B cell (primary cell): ENCODE results near the gene HOMER3. TPM values are rescaled to one million over a fixed set of nuclear protein-coding genes. Genes with fewer than 3 reads are reported as not detected.
A peak's percentile ranks its signal among the peaks of the same experiment; 100 is the strongest.

Experiments used
- ATAC-seq: fragments of 200-7000 bp; cut with Tn5 transposase; one replicate; pipeline ENCODE4 v1.10.0; 2021; ENCODE audit warnings: low read depth, mild to moderate bottlenecking, moderate number of reproducible peaks, moderate library complexity
- CTCF ChIA-PET: fragments of 350-600 bp; sonication (Branson Sonifier 250); formaldehyde crosslinking; loops from one replicate; lab custom pipeline; 2021; ENCODE audit warnings: antibody characterized with exemption, inconsistent platforms; lab: Charles Lee
- POLR2A ChIA-PET: fragments of 350-600 bp; sonication (Branson Sonifier 250); formaldehyde crosslinking; loops from one replicate; lab custom pipeline; 2021; ENCODE audit warnings: antibody characterized with exemption; lab: Charles Lee
- DNase-seq: peaks from one replicate; pipeline ENCODE4 v3.0.0; 2013
- H2AFZ ChIP-seq: 2 replicates; pipeline ENCODE4 v1.6.1; 2012; ENCODE audit warnings: mild to moderate bottlenecking, low read depth, low read length; ENCODE audit not compliant: insufficient read depth, poor library complexity, severe bottlenecking
- H3K27ac ChIP-seq, 2 donors: 1 replicate in 1 of 2; 2 replicates in 1 of 2; pipeline ENCODE4 v1.5.1; 2012 to 2013; ENCODE audit warnings: low read length in 2 of 2, mild to moderate bottlenecking in 2 of 2, moderate library complexity in 1 of 2
- H3K27me3 ChIP-seq, 4 experiments: fragments of 200-600 bp in 1 of 4; sonication (generic) in 1 of 4; replicated peaks in 1 of 4; 1 replicate in 2 of 4; 2 replicates in 2 of 4; pipeline versions ENCODE4 v1.6.1 to v1.7.0; 2013 to 2016; ENCODE audit warnings: low read length in 3 of 4, mild to moderate bottlenecking in 2 of 4, mixed read lengths in 1 of 4, moderate library complexity in 1 of 4; ENCODE audit not compliant: insufficient read depth in 4 of 4, control insufficient read depth in 3 of 4; ENCODE audit errors: control extremely low read depth in 1 of 4
- H3K36me3 ChIP-seq, 2 experiments: replicated peaks in 1 of 2; 1 replicate in 1 of 2; 2 replicates in 1 of 2; pipeline versions ENCODE4 v1.6.1 to v1.7.1; 2013; ENCODE audit warnings: low read length in 1 of 2; ENCODE audit not compliant: insufficient read depth in 2 of 2, control insufficient read depth in 1 of 2; ENCODE audit errors: control extremely low read depth in 1 of 2, extremely low read depth in 1 of 2
- H3K4me1 ChIP-seq, 2 donors: fragments of 200-600 bp in 1 of 2; sonication (generic) in 1 of 2; 1 replicate in 1 of 2; 2 replicates in 1 of 2; pipeline versions ENCODE4 v1.5.1 to v1.6.1; 2013 to 2017; ENCODE audit warnings: low read length in 2 of 2; ENCODE audit not compliant: control insufficient read depth in 2 of 2, insufficient read depth in 2 of 2
- H3K4me2 ChIP-seq: replicated peaks from 2 replicates; pipeline ENCODE3; 2012; ENCODE audit warnings: mild to moderate bottlenecking, low read depth, low read length; ENCODE audit not compliant: poor library complexity, severe bottlenecking
- H3K4me3 ChIP-seq, 5 experiments: fragments of 200-600 bp in 1 of 5; sonication (generic) in 1 of 5; 1 replicate in 3 of 5; 2 replicates in 2 of 5; pipeline versions ENCODE4 v1.5.1 to v1.7.0; 2011 to 2016; ENCODE audit warnings: low read length in 4 of 5, mild to moderate bottlenecking in 4 of 5, low read depth in 2 of 5, control low read depth in 1 of 5, moderate library complexity in 1 of 5; ENCODE audit not compliant: insufficient read depth in 1 of 5; ENCODE audit errors: control extremely low read depth in 1 of 5, extremely low read depth in 1 of 5
- H3K79me2 ChIP-seq: fragments of 200-600 bp; sonication (generic); one replicate; pipeline ENCODE4 v1.6.0; 2016; ENCODE audit warnings: low read length; ENCODE audit not compliant: control insufficient read depth, insufficient read depth
- H3K9ac ChIP-seq: fragments of 200-600 bp; sonication (generic); 2 replicates; pipeline ENCODE4 v1.6.1; 2017; ENCODE audit warnings: mild to moderate bottlenecking, low read length, moderate library complexity
- H3K9me3 ChIP-seq, 3 donors: one replicate each; pipeline versions ENCODE4 v1.6.1 to v1.7.1; 2013; ENCODE audit warnings: low read length in 2 of 3; ENCODE audit not compliant: control insufficient read depth in 2 of 3, insufficient read depth in 1 of 3; ENCODE audit errors: control extremely low read depth in 1 of 3
- H4K20me1 ChIP-seq: 2 replicates; pipeline ENCODE4 v1.6.0; 2012; ENCODE audit warnings: mild to moderate bottlenecking, low read length; ENCODE audit not compliant: insufficient read depth, control insufficient read depth, poor library complexity, severe bottlenecking
- H3K27ac Mint-ChIP-seq: one replicate; pipeline ENCODE4 v1.8.0; 2021; ENCODE audit warnings: mixed read lengths
- H3K27me3 Mint-ChIP-seq: one replicate; pipeline ENCODE4 v1.8.0; 2021; ENCODE audit warnings: mixed read lengths
- H3K4me1 Mint-ChIP-seq: one replicate; pipeline ENCODE4 v1.8.0; 2021; ENCODE audit warnings: mixed read lengths
- H3K4me3 Mint-ChIP-seq: one replicate; pipeline ENCODE4 v1.8.0; 2021; ENCODE audit warnings: mixed read lengths
- H3K9me3 Mint-ChIP-seq: one replicate; pipeline ENCODE4 v1.8.0; 2022; ENCODE audit warnings: mixed read lengths; ENCODE audit not compliant: insufficient read depth
- EZH2 ChIP-seq: IDR thresholded peaks from 2 replicates; pipeline ENCODE4 v1.6.1; 2012; ENCODE audit warnings: borderline replicate concordance, low read depth, mild to moderate bottlenecking, moderate library complexity, low read length; ENCODE audit not compliant: insufficient read depth, poor library complexity, severe bottlenecking
- WGBS: methylation state at CpG from one replicate; pipeline ENCODE4 v1.1.5; 2013; ENCODE audit warnings: missing lambda C conversion rate; ENCODE audit not compliant: insufficient coverage; 5-methylcytosine and 5-hydroxymethylcytosine counted together
- intact Hi-C: fragments of 100-400 bp; cut with micrococcal nuclease; formaldehyde crosslinking; loops from one replicate; pipeline ENCODE4 v1.10.0; 2022
- polyA plus RNA-seq: library from polyadenylated mRNA; depleted of rRNA; stranded (reverse); fragments of >200 nt; gene quantifications from 2 replicates; pipeline ENCODE4 v1.2.3, GENCODE V29; 2012
- total RNA-seq, 2 donors: library from RNA; stranded (reverse); fragments of 120-200 nt in 1 of 2; gene quantifications; 1 replicate in 1 of 2; 2 replicates in 1 of 2; pipeline versions ENCODE4 v1.2.3 to v1.2.4, GENCODE V29; 2013 to 2022
- TF ChIP-seq, protein P1 (sequence below): fragments of 200-600 bp; IDR thresholded peaks from one replicate; pipeline ENCODE4 v1.8.0; 2022; ENCODE audit warnings: antibody characterized with exemption, mild to moderate bottlenecking

Gene HOMER3
- total and polyA plus RNA-seq, 2 donors (not counting 1 experiment from before 2014, with no cell fraction given): 5.9 to 26.4 TPM

DNA sequence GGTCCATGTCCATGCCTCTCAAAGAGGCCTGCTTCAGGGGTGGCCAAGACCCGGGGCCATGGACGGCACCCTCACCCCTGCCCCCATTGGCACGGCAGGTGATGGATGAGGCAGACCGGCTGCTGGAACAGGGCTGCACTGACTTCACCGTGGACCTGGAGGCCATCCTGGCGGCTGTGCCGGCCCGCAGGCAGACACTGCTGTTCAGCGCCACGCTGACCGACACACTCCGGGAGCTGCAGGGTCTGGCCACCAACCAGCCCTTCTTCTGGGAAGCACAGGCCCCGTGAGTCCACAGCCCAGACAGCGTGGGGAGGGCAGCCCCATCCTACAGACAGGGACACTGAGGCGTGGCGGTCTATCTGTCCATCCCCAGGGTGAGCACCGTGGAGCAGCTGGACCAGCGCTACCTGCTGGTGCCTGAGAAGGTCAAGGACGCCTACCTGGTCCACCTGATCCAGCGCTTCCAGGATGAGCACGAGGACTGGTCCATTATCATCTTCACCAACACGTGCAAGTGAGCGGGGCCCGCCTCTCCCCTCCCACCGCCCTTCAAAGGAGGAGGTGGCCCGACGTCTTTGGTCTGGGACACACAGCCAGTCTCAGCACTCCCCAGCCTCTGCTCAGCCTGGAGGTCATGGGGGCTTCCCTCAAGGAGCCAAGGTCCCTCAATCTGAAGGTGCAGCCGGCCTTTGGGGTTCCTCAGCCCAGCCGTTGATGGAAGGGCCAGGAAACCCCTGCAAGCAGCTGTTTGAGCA lies 18.6 kb downstream of the HOMER3 start:
- Histone ChIP-seq H3K36me3 (peaks cover 0 to 50% of the 10 kb centered on the region in 2 experiments), H3K27me3 (no peaks in the 10 kb centered on the region), H2AFZ (no peak overlapping the region), H3K4me2 (no peak overlapping the region), H3K27ac (no peak overlapping the region), H3K4me3 (no peak overlapping the region), H3K9ac (no peak overlapping the region), H4K20me1 (peaks cover 24% of the 10 kb centered on the region), H3K79me2 (peaks cover 41% of the 10 kb centered on the region), H3K9me3 (no peaks in the 10 kb centered on the region), H3K4me1 (peaks cover 17 to 24% of the 10 kb centered on the region in 2 donors)
- Mint-ChIP-seq H3K27ac (no peak overlapping the region), H3K9me3 (no peaks in the 10 kb centered on the region), H3K27me3 (no peaks in the 10 kb centered on the region), H3K4me3 (no peak overlapping the region), H3K4me1 (peaks cover 29% of the 10 kb centered on the region)
- TF ChIP-seq, protein P1, sequence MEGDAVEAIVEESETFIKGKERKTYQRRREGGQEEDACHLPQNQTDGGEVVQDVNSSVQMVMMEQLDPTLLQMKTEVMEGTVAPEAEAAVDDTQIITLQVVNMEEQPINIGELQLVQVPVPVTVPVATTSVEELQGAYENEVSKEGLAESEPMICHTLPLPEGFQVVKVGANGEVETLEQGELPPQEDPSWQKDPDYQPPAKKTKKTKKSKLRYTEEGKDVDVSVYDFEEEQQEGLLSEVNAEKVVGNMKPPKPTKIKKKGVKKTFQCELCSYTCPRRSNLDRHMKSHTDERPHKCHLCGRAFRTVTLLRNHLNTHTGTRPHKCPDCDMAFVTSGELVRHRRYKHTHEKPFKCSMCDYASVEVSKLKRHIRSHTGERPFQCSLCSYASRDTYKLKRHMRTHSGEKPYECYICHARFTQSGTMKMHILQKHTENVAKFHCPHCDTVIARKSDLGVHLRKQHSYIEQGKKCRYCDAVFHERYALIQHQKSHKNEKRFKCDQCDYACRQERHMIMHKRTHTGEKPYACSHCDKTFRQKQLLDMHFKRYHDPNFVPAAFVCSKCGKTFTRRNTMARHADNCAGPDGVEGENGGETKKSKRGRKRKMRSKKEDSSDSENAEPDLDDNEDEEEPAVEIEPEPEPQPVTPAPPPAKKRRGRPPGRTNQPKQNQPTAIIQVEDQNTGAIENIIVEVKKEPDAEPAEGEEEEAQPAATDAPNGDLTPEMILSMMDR: no peak
- no peak for TF ChIP-seq EZH2
- 97% methylated on average over 28 of the region's 29 CpGs for WGBS
- no peak for DNase-seq
- ChIA-PET CTCF (no interaction called here), POLR2A (no interaction called here)
- intact Hi-C loops: no loop called here
- no peak for ATAC-seq

DNA sequence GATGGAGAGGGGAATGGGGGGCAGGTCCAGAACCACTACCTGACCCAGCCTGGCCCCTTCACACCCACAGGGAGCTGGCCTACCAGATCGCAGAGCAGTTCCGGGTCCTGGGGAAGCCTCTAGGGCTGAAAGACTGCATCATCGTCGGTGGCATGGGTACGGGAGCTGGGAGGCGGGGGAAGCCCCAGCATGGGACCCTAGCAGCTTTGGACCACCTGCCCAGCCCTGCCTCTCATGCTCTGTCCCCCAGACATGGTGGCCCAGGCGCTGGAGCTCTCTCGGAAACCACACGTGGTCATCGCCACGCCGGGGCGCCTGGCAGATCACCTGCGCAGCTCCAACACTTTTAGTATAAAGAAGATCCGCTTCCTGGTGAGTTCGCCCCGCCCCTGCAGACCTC lies 19.4 kb downstream of the HOMER3 start:
- no peak overlapping the region for H3K4me2 ChIP-seq
- ChIA-PET CTCF (no interaction called here), POLR2A (interaction anchor here (0.6 kb wide), 1 partner anchor 8 kb away, joined by 3 read pairs; no protein-coding TSS in a partner anchor)
- no peak overlapping the region for H2AFZ ChIP-seq
- TF ChIP-seq, protein P1: no peak
- TF ChIP-seq EZH2: no peak
- H4K20me1 ChIP-seq: peaks cover 29% of the 10 kb centered on the region
- no peaks in the 10 kb centered on the region for H3K27me3 ChIP-seq
- H3K4me3 Mint-ChIP-seq: peak overlapping the region; percentile 55
- no peaks in the 10 kb centered on the region for H3K9me3 Mint-ChIP-seq
- DNase-seq (no peak), ATAC-seq (no peak)
- H3K36me3 ChIP-seq: peaks cover 0 to 46% of the 10 kb centered on the region in 2 experiments
- 97% methylated on average over 17 of the region's 17 CpGs for WGBS
- H3K27me3 Mint-ChIP-seq: no peaks in the 10 kb centered on the region
- no peak overlapping the region for H3K4me3 ChIP-seq
- peaks cover 49% of the 10 kb centered on the region for H3K79me2 ChIP-seq
- H3K4me1 ChIP-seq: peaks cover 17 to 27% of the 10 kb centered on the region in 2 donors
- no peak overlapping the region for H3K9ac ChIP-seq
- no peaks in the 10 kb centered on the region for H3K9me3 ChIP-seq
- H3K4me1 Mint-ChIP-seq: peaks cover 32% of the 10 kb centered on the region
- intact Hi-C loops: no loop called here
- H3K27ac ChIP-seq: no peak overlapping the region
- H3K27ac Mint-ChIP-seq: no peak overlapping the region
